HG02973 (cell line): ENCODE data around the gene GNG8.
A peak's percentile ranks its signal among the peaks of the same experiment; 100 is the strongest.

Experiments used
- ATAC-seq: cut with Tn5 transposase; IDR thresholded peaks from one replicate; pipeline ENCODE4 v1.9.1; 2021; ENCODE audit warnings: moderate library complexity; ENCODE audit not compliant: unreplicated experiment

The GNG8 gene

GRCh38 chr19:46620716-46621115 is 15.3 kb downstream of the GNG8 start:
- ATAC-seq: no peak

GRCh38 chr19:46620267-46620666 is 15.7 kb downstream of the GNG8 start:
- no peak for ATAC-seq

GRCh38 chr19:46618670-46619231 is 17.3 kb downstream of the GNG8 start:
- ATAC-seq: peak; percentile 43

GRCh38 chr19:46617601-46618000 is 18.4 kb downstream of the GNG8 start:
- ATAC-seq: no peak

GRCh38 chr19:46616631-46617322 is 19.2 kb downstream of the GNG8 start:
- ATAC-seq: no peak

- ATAC-seq: no peak
Measured at GRCh38 chr19:46615966-46616365, 20.0 kb downstream of the GNG8 start.

GRCh38 chr19:46614114-46614722 is 21.8 kb downstream of the GNG8 start:
- ATAC-seq: no peak

GRCh38 chr19:46613525-46613924 is 22.5 kb downstream of the GNG8 start:
- ATAC-seq: no peak

GRCh38 chr19:46611776-46612175 is 24.2 kb downstream of the GNG8 start:
- ATAC-seq: no peak

- ATAC-seq: no peak
Measured at GRCh38 chr19:46610851-46611770, 24.9 kb downstream of the GNG8 start.

- ATAC-seq: no peak
Measured at GRCh38 chr19:46610413-46610775, 25.6 kb downstream of the GNG8 start.

GRCh38 chr19:46609511-46610412 is 26.2 kb downstream of the GNG8 start:
- no peak for ATAC-seq

GRCh38 chr19:46608581-46609345 is 27.2 kb downstream of the GNG8 start:
- no peak for ATAC-seq

- ATAC-seq: no peak
Measured at GRCh38 chr19:46608178-46608577, 27.8 kb downstream of the GNG8 start.

- no peak for ATAC-seq
Measured at GRCh38 chr19:46607448-46607841, 28.6 kb downstream of the GNG8 start.

GRCh38 chr19:46606681-46607447 is 29.1 kb downstream of the GNG8 start:
- ATAC-seq: no peak

- no peak for ATAC-seq
Measured at GRCh38 chr19:46606019-46606418, 30.0 kb downstream of the GNG8 start.

- ATAC-seq: no peak
Measured at GRCh38 chr19:46605356-46605821, 30.6 kb downstream of the GNG8 start.
